Gastroesophageal sphincter (tissue), 3 donors: Measurements from ENCODE around the gene CCR8.

Experiments used
- EP300 ChIP-seq: sonication (generic); formaldehyde crosslinking; IDR thresholded peaks from one replicate; pipeline ENCODE4 v1.6.1; 2017; ENCODE audit warnings: antibody characterized with exemption, mild to moderate bottlenecking
- POLR2AphosphoS5 ChIP-seq: sonication (generic); formaldehyde crosslinking; IDR thresholded peaks from one replicate; pipeline ENCODE4 v1.6.1; 2017; ENCODE audit warnings: antibody characterized with exemption
- TF ChIP-seq, protein P1 (sequence below), 4 experiments: fragments of 200-600 bp in 2 of 4; fragments of 450-650 bp in 2 of 4; sonication (generic) in 1 of 4; IDR thresholded peaks; one replicate each; pipeline ENCODE4 v1.5.1; 2017 to 2019; ENCODE audit warnings: antibody characterized with exemption in 4 of 4, mild to moderate bottlenecking in 2 of 4, moderate library complexity in 2 of 4

DNA sequence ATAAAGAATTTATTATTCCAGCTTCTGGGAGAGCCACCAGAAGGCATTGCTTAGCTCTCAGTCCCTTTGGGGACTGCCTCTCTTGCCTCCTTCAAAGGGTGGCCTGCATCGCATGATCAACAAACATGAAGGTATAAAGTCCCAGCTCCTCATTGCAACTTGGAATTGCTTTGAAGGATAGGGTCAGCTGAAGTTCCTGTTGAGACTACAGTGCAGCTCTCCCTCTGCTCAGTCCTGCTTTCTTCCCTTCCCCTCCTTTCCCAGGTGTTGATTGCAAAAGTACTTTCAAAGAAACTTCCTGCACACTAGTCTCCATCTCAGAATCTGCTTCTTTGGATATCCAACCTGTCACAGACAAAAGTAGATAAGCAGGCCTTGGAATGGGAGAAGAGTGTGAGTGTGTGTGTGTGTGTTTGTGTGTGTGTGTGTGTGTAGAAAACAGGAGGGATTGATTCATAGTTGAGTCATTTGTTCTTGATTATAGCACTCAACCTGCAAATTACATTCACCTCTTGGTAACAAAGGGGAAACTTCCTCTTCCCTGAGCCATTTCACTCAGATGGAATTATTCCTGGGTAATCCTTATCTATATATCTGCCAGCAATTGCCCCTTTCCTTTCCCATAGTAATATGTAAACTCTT lies 13.7 kb downstream of the CCR8 start:
- TF ChIP-seq, protein P1, sequence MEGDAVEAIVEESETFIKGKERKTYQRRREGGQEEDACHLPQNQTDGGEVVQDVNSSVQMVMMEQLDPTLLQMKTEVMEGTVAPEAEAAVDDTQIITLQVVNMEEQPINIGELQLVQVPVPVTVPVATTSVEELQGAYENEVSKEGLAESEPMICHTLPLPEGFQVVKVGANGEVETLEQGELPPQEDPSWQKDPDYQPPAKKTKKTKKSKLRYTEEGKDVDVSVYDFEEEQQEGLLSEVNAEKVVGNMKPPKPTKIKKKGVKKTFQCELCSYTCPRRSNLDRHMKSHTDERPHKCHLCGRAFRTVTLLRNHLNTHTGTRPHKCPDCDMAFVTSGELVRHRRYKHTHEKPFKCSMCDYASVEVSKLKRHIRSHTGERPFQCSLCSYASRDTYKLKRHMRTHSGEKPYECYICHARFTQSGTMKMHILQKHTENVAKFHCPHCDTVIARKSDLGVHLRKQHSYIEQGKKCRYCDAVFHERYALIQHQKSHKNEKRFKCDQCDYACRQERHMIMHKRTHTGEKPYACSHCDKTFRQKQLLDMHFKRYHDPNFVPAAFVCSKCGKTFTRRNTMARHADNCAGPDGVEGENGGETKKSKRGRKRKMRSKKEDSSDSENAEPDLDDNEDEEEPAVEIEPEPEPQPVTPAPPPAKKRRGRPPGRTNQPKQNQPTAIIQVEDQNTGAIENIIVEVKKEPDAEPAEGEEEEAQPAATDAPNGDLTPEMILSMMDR (IDR thresholded peaks at IDR 0.05), result no peak
- TF ChIP-seq EP300 (no peak), POLR2AphosphoS5 (no peak)
